Fibroblast of mammary gland (primary cell): ENCODE measurements around the gene STUM.

Experiments
- DNase-seq: peaks from one replicate; pipeline ENCODE4 v3.0.0-alpha.2; 2010; ENCODE audit warnings: low read depth
- H3K4me3 ChIP-seq: 2 replicates; pipeline ENCODE4 v1.5.1; 2011; ENCODE audit warnings: low read depth, mild to moderate bottlenecking, low read length, moderate library complexity; ENCODE audit not compliant: control insufficient read depth
- TF ChIP-seq, protein P1 (sequence below): conservative IDR thresholded peaks from 2 replicates; pipeline ENCODE4 v1.5.1; 2011; ENCODE audit warnings: low read depth, low read length, inconsistent platforms; ENCODE audit not compliant: control insufficient read depth, insufficient read depth

The STUM gene

DNA sequence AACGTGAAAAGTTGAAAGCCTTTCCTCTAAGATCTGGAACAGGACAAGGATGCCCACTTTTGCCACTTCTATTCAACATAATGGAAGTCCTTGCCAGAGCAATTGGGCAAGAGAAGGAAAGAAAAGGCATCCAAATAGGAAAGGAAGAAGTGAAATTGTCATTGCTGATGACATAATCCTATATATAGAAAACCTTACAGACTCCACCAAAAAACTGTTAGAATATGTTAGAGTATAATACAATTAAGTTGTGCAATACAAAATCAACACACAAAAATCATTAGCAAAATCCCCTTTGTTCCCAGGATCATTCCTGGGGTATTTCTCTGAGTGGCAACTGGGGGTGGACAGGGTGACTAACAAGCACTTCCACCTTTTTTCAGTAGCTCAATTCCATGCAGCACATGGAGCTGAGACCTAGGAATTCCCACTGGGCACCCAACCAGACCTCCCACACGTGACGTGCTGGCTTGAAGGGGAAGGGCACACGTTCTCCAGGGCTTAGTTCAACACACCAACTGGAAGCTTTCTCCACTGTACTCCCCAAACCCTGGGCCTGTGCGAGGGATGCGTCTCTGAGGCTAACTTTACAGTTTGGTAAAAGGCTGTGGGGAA is 9.6 kb downstream of the STUM start:
- TF ChIP-seq, protein P1, sequence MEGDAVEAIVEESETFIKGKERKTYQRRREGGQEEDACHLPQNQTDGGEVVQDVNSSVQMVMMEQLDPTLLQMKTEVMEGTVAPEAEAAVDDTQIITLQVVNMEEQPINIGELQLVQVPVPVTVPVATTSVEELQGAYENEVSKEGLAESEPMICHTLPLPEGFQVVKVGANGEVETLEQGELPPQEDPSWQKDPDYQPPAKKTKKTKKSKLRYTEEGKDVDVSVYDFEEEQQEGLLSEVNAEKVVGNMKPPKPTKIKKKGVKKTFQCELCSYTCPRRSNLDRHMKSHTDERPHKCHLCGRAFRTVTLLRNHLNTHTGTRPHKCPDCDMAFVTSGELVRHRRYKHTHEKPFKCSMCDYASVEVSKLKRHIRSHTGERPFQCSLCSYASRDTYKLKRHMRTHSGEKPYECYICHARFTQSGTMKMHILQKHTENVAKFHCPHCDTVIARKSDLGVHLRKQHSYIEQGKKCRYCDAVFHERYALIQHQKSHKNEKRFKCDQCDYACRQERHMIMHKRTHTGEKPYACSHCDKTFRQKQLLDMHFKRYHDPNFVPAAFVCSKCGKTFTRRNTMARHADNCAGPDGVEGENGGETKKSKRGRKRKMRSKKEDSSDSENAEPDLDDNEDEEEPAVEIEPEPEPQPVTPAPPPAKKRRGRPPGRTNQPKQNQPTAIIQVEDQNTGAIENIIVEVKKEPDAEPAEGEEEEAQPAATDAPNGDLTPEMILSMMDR = no peak
- DNase-seq = no peak

GRCh38 chr1:226560243-226560642 is 11.7 kb downstream of the STUM start:
- TF ChIP-seq, protein P1 = no peak
- no peak overlapping the region for H3K4me3 ChIP-seq
- no peak for DNase-seq

More for the DNA sequence above, 9.6 kb downstream of the STUM start:
- H3K4me3 ChIP-seq = no peak overlapping the region

GRCh38 chr1:226562989-226563388 is 14.4 kb downstream of the STUM start:
- DNase-seq = no peak
- H3K4me3 ChIP-seq = no peak overlapping the region
- TF ChIP-seq, protein P1 = no peak

DNA sequence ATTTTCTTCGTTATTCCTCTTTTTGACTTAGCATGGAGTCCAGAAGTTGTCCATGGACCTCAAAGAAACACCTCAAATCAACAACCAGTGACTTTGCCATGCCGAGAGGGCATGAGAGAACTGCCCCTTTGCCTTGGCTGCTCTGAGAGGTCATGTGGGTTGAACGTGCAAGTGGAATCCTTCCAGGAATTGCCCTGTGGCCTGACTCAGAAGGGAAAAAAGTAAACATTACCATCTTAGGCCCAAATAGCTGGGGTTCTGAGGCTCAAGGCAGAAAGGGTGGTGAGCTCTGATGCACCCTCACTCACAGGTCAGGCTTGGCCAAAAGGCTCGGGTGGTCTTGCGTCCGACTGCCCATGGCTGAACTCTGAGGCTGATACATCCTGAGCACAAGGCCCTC is 15.1 kb downstream of the STUM start:
- no peak for DNase-seq
- TF ChIP-seq, protein P1 = no peak
- no peak overlapping the region for H3K4me3 ChIP-seq

- TF ChIP-seq, protein P1 = no peak
- H3K4me3 ChIP-seq = no peak overlapping the region
- DNase-seq = no peak
Observed at GRCh38 chr1:226565476-226565875, 16.9 kb downstream of the STUM start.

DNA sequence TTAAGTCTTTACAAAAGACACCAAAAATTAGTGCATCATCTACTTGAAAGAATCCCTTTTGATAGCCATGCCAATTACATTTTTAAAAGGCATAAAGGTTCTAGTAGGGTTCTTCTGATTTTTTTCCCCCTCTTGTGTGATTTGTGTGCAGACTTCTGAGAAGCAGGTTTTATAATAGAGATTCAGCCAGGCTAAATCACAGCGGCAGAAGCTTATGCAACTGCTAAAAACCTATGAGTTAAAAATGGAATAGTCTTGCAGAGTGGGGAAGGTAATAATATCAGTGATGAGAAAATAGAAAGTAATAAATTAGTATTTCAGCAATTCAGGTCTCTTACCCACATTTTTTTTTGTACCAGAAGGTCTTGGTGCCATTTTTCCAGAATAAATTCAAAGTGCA is 17.7 kb downstream of the STUM start:
- no peak for DNase-seq
- TF ChIP-seq, protein P1 = no peak
- no peak overlapping the region for H3K4me3 ChIP-seq

- DNase-seq = no peak
- H3K4me3 ChIP-seq = no peak overlapping the region
- TF ChIP-seq, protein P1 = no peak
Observed at GRCh38 chr1:226566760-226567159, 18.2 kb downstream of the STUM start.
